T-helper 2 cell treated with Interferon-gamma antibody and Interleukin-4, amounts not matched to agents 100 ng/mL and 5 ng/mL, for 36 hours (primary cell): ENCODE measurements around the gene CUL2. TPM values are rescaled to one million over a fixed set of nuclear protein-coding genes. Genes with fewer than 3 reads are reported as not detected.
"Not testable (repeated sequence)": the region's sequence is repeated elsewhere in the genome, so short reads cannot be mapped to it uniquely, and the experiment has no call there.

ENCODE experiments used
- intact Hi-C: fragments of 100-400 bp; cut with micrococcal nuclease; formaldehyde crosslinking; loops from one replicate; pipeline ENCODE4 v1.15.1; 2023
- total RNA-seq: library from RNA; stranded (reverse); gene quantifications from 2 replicates; pipeline ENCODE4 v1.2.3, GENCODE V29; 2022

CUL2 gene
- total RNA-seq, 1 donor from 2014 or later = 42.9 TPM

GRCh38 chr10:35080261-35080660 lies 9.9 kb downstream of the CUL2 start:
- intact Hi-C loops = not testable (repeated sequence)

GRCh38 chr10:35079763-35080162 lies 10.4 kb downstream of the CUL2 start:
- intact Hi-C loops = no loop called here

DNA sequence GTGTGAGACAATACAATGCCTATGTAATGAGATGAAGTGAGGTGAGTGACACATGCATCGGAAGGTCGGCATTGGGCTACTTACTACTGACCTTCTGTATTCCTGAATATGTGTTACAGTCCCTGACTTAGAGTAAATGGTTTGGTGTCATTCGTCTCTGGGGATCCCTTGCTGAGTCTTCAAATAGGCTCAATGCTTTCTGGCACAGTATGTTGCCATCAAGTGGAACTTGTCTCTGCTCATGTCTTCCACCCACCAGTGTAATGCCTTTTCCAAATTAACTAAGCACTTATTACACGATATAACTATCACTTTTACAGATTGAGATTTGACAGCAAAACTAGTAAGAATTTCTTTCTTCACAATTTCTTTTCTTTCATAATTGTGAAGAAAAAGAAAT lies 10.9 kb downstream of the CUL2 start:
- intact Hi-C loops = no loop called here

DNA sequence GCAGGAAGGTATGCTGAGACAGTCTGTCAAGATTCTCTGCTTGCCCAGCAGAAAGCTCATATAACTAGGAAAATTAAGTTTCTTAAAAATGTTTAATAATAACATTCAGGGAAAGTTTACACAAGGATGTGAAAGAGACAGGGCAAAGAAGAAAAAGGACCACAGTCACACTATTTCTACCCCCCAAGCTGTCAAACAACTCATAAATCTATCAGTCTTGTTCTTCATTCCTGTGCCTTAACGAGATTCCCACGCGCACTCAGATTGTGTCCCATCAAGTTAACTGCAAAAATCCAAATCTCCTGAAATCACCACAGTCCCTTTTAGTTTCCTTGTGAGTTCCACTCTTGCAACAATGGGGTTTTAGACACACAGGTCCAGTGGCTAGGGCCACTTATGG lies 14.9 kb downstream of the CUL2 start:
- intact Hi-C loops = no loop called here

- intact Hi-C loops = no loop called here
Observed at GRCh38 chr10:35074266-35074665, 15.9 kb downstream of the CUL2 start.

DNA sequence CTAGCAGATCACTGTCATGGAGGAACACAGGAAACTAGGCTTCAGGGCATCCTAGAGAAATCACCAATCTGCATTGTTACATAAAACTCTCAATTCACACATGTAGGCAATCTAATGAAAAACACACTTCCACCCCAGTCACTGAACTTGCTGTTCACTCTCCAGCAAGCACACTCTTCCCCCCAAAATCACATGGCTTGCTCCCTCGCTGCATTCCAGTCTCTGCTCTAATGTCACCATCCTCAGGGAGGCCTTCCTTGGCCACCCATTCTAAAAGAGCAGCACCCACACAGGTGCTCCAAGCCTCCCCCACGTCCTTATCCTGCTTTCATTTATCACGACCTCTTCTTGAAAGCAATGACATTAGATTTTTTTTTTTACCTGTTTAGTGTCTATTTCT lies 19.6 kb downstream of the CUL2 start:
- intact Hi-C loops = no loop called here

DNA sequence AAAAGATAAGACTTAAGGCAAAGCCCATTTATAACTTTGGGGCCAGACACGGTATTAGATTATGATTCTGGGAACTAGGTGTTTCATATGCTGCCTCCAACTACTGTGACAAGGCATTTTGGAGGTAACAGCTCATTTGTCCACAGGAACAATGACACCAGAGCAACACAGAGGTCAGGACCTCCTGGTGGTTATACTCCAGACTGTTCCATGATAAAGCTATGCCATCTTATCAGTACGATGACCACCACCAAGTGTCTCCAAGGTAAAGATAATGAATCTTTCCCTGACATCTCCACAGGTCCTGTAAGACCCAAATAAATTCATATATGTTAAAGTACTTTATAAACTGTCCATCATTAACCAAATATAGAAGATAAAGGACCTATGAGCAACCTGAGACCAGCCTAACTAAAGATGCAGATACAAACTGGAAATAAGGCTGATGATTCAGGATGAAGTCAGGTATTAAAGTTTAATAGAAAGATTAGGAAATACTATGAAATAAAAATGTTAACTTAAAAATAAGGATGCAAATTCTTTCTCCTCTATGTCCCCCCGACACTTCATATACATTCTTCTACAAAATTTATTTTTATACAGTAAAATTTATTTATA lies 26.2 kb downstream of the CUL2 start:
- intact Hi-C loops = no loop called here

- intact Hi-C loops = no loop called here
Observed at GRCh38 chr10:35059481-35059880, 30.7 kb downstream of the CUL2 start.

- intact Hi-C loops = no loop called here
Observed at GRCh38 chr10:35058686-35059085, 31.5 kb downstream of the CUL2 start.

GRCh38 chr10:35058134-35058533 lies 32.0 kb downstream of the CUL2 start:
- intact Hi-C loops = no loop called here

- intact Hi-C loops = no loop called here
Observed at GRCh38 chr10:35056686-35057085, 33.5 kb downstream of the CUL2 start.

GRCh38 chr10:35056133-35056532 lies 34.0 kb downstream of the CUL2 start:
- intact Hi-C loops = no loop called here

DNA sequence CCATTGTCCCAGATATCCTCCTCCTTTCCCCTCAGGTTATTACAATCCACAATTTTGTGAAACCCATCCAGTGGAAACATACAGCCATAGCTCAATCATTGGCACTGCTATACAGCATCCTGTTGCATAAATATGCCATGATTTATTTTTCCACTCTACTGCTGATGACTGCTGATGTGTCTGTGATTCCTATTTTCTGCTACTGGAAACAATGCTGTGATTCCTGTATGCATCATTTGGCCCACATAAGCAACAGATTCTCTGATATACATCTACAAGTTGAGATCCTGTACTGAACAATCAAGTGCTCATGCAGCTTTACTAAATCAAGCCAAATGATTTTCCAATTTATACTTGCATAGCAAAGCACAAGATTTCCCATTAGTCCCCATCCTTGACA lies 39.6 kb downstream of the CUL2 start:
- intact Hi-C loops = no loop called here

DNA sequence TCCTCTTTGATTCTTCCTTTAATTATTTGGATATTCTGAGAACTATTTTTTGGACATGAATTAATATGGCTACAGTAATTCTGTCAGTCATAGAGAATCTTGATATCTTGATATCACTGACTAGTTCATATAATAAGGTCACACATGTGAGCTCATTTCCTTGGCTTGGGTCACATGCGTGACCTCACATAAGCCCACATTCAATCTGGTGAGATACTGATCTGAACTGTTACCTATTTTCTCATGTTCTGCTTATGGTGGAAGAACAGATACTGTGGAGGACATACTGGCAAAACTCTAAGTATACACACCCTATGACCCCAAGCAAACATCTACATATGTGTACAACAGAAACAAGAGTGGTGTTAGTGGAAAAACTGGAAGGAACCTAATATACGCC lies 44.1 kb downstream of the CUL2 start:
- intact Hi-C loops = no loop called here

GRCh38 chr10:35045275-35045674 lies 44.9 kb downstream of the CUL2 start:
- intact Hi-C loops = not testable (repeated sequence)

DNA sequence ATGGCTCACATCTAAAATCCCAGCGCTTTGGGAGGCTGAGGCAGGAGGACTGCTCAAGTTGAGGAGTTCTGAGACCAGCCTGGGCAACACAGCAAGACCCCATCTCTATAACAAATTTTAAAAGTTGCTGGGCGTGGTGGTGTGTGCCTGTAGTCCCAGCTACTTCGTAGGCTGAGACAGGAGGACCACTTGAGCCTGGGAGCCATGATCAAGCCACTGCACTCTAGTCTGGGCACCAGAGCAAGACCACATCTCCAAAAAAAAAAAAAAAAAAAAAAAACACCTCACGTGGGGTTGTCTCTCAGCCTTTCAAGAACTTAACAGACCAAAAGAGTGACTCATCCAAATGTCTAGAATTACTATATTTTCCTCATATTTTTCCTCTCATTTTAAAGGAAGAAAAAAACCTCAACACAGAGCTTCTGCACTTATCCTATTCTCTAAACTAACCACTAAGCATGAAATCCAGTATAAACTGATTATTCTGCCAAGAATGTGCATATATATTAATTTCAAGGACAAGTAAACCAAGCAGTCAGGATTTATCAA lies 46.3 kb downstream of the CUL2 start:
- intact Hi-C loops = no loop called here

GRCh38 chr10:35042783-35043182 lies 47.4 kb downstream of the CUL2 start:
- intact Hi-C loops = no loop called here

GRCh38 chr10:35041502-35041879 lies 48.6 kb downstream of the CUL2 start:
- intact Hi-C loops = no loop called here

DNA sequence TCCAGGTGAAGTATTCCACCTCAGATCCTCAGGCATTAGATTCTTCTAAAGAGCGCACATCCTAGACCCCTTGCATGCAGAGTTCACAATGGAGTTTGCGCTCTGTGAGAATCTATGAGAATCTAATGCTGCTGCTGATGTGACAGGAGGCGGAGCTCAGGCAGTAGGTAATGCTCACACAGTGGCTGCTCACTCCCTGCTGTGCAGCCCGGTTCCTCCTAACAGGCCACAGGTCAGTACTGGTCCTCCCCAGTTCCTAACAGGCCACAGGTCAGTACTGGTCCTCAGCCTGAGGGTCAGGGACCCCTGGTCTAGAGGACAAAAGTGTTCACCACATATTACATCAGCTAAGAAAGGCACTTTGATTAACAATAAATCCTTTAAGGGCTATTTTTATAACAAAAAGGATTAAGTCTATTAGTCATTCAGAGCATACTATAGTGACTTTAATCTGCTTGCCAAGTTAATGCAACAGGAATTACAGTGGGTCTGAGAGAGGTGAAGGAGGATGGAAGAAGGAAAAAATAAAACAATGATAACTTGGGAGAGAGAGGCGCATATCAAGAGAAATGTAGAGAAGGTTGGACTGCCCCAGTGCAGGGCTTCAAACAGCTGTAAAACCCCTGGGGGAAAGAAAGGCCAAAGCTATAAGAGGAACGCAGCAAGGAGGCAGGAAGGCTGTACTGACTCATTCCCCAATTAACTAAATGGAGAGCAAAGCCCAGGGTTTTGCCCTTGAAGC lies 49.2 kb downstream of the CUL2 start:
- intact Hi-C loops = no loop called here

DNA sequence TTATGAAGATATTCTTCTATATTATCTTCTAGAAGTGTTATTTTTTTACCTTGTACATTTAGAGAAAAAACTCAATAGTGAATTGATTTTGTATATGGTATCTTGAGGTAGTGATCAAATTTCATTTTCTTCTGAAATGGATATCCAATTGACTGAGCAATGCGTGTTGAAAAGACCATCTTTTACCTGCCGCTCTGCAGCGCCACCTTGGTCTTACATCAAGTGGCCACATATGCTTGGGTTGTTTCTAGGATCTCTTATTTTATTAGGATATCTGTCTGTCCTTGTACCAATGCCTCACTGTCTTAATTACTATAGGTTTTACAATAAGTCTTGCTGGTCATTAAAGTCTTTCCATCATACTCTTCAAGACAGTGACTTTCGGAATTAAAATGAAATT lies 53.0 kb downstream of the CUL2 start:
- intact Hi-C loops = no loop called here

DNA sequence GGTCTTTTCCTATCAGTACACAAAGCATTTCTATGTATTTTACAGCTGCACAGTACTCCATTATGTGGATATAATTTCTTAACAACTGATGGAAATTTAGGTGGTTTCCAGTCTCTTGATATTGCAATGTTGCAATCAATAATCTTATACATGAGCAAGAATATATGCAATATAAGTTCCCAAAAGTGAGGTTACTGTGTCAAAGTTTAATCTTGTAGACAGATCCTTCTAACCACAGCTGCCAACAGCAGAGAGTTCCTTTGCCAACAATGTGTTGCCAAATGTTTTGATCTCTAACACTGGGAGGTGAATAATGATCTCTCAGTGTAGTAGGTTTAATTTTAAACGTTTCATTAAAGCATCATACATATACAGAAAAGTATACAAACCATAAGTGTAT lies 54.5 kb downstream of the CUL2 start:
- intact Hi-C loops = no loop called here

DNA sequence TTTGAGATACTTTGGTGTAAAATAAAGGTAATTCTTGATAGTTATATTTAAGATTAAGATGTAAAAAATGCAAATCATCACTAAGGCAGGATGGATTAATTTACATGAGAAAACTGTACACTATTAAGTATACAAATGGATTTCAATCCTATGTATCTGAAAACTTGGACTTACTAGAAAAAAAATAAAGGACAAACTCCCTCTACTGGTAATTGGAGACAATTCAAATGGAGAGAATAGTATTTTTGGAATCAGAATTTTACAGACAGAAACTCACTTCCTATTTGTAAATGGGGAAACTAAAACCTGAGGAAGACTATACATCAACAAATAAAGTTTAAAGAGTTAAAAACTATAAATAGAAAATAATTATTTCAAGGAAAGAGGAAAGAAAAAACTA lies 62.6 kb downstream of the CUL2 start:
- intact Hi-C loops = no loop called here

DNA sequence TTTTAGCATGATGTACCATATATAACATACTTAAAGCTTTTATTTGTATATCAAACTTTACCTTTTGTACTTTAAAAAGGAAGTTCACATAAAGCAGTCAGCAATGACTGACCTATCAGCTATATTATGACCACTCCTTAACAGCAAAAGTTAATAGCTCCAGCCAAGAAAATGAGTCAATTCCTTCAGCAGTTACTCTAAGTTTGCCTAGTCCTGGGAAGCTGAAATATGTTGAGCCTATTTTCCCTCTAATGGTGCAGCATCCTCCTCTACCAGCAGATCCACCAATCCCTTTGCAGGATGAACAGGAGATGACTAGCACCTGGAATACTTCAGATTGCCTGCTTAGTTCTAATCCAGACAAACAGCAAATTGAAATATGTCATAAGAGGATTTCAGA lies 64.2 kb downstream of the CUL2 start:
- intact Hi-C loops = no loop called here
